ENCODE data around the gene HENMT1. TPM values are rescaled to one million over a fixed set of nuclear protein-coding genes. Genes with fewer than 3 reads are reported as not detected.
"Not testable (repeated sequence)": the region's sequence is repeated elsewhere in the genome, so short reads cannot be mapped to it uniquely, and the experiment has no call there.

HENMT1 gene
- total RNA-seq, 1 donor from 2014 or later: 1.1 TPM

GRCh38 chr1:108640863-108641262, 20.0 kb downstream of the HENMT1 start:
- intact Hi-C loops (cut with DNase I); DNase-seq (ENCODE audit: missing footprints); ATAC-seq: not testable (repeated sequence)

GRCh38 chr1:108639899-108640560, 20.9 kb downstream of the HENMT1 start:
- ATAC-seq: no peak
- intact Hi-C loops (cut with DNase I): no loop called here
- DNase-seq (ENCODE audit: missing footprints): no peak

- no peak for DNase-seq (ENCODE audit: missing footprints)
- intact Hi-C loops (cut with DNase I): no loop called here
- no peak for ATAC-seq
Measured at GRCh38 chr1:108636876-108637275, 24.0 kb downstream of the HENMT1 start.

- intact Hi-C loops (cut with DNase I): no loop called here
- no peak for DNase-seq (ENCODE audit: missing footprints)
- no peak for ATAC-seq
Measured at GRCh38 chr1:108634521-108634920, 26.4 kb downstream of the HENMT1 start.

- no peak for ATAC-seq
- intact Hi-C loops (cut with DNase I): no loop called here
- no peak for DNase-seq (ENCODE audit: missing footprints)
Measured at GRCh38 chr1:108628665-108629064, 32.2 kb downstream of the HENMT1 start.

GRCh38 chr1:108627951-108628350, 32.9 kb downstream of the HENMT1 start:
- ATAC-seq: no peak
- no peak for DNase-seq (ENCODE audit: missing footprints)
- intact Hi-C loops (cut with DNase I): no loop called here

GRCh38 chr1:108627256-108627655, 33.6 kb downstream of the HENMT1 start:
- DNase-seq (ENCODE audit: missing footprints): no peak
- intact Hi-C loops (cut with DNase I): no loop called here

GRCh38 chr1:108624069-108624468, 36.8 kb downstream of the HENMT1 start:
- DNase-seq (ENCODE audit: missing footprints): no peak
- intact Hi-C loops (cut with DNase I): no loop called here
- peak; percentile 60 for ATAC-seq

More at GRCh38 chr1:108627256-108627655, 33.6 kb downstream of the HENMT1 start:
- no peak for ATAC-seq

- no peak for ATAC-seq
- DNase-seq (ENCODE audit: missing footprints): no peak
- intact Hi-C loops (cut with DNase I): no loop called here
Measured at GRCh38 chr1:108617724-108618056, 43.2 kb downstream of the HENMT1 start.

- intact Hi-C loops (cut with DNase I): no loop called here
- DNase-seq (ENCODE audit: missing footprints) (no peak), ATAC-seq (no peak)
Measured at GRCh38 chr1:108617008-108617723, 43.7 kb downstream of the HENMT1 start.

GRCh38 chr1:108615544-108615943, 45.3 kb downstream of the HENMT1 start:
- no peak for DNase-seq (ENCODE audit: missing footprints)
- intact Hi-C loops (cut with DNase I): no loop called here
- ATAC-seq: no peak

GRCh38 chr1:108612496-108612895, 48.4 kb downstream of the HENMT1 start:
- DNase-seq (ENCODE audit: missing footprints) (no peak), ATAC-seq (no peak)
- intact Hi-C loops (cut with DNase I): no loop called here

GRCh38 chr1:108611984-108612383, 48.9 kb downstream of the HENMT1 start:
- ATAC-seq (no peak), DNase-seq (ENCODE audit: missing footprints) (no peak)
- intact Hi-C loops (cut with DNase I): no loop called here

- intact Hi-C loops (cut with DNase I): no loop called here
- DNase-seq (ENCODE audit: missing footprints) (no peak), ATAC-seq (peak; percentile 93)
Measured at GRCh38 chr1:108610073-108610472, 50.8 kb downstream of the HENMT1 start.

GRCh38 chr1:108609483-108610049, 51.3 kb downstream of the HENMT1 start:
- intact Hi-C loops (cut with DNase I): no loop called here
- DNase-seq (ENCODE audit: missing footprints) (no peak), ATAC-seq (peak; percentile 69)

- intact Hi-C loops (cut with DNase I): no loop called here
- DNase-seq (ENCODE audit: missing footprints): no peak
- no peak for ATAC-seq
Measured at GRCh38 chr1:108606478-108606877, 54.4 kb downstream of the HENMT1 start.

GRCh38 chr1:108605633-108606032, 55.3 kb downstream of the HENMT1 start:
- ATAC-seq: no peak
- intact Hi-C loops (cut with DNase I): no loop called here
- DNase-seq (ENCODE audit: missing footprints): no peak

GRCh38 chr1:108601708-108602410, 59.0 kb downstream of the HENMT1 start:
- intact Hi-C loops (cut with DNase I): no loop called here
- DNase-seq (ENCODE audit: missing footprints): no peak
- peak; percentile 63 for ATAC-seq

GRCh38 chr1:108600504-108600903, 60.4 kb downstream of the HENMT1 start:
- ATAC-seq (no peak), DNase-seq (ENCODE audit: missing footprints) (no peak)
- intact Hi-C loops (cut with DNase I): no loop called here

GRCh38 chr1:108598340-108598739, 62.6 kb downstream of the HENMT1 start:
- DNase-seq (ENCODE audit: missing footprints) (no peak), ATAC-seq (no peak)
- intact Hi-C loops (cut with DNase I): loop anchor here (5.0 kb wide), 1 partner anchor 36 kb away; the partner anchor contains the start of gene EEIG2
